GM21786 (cell line): ENCODE results near the gene OSBPL7.

Source experiments
- ATAC-seq: cut with Tn5 transposase; IDR thresholded peaks from one replicate; pipeline ENCODE4 v1.9.1; 2021; ENCODE audit not compliant: unreplicated experiment

The OSBPL7 gene

GRCh38 chr17:47807421-47807820 lies 14.2 kb downstream of the OSBPL7 start:
- no peak for ATAC-seq

GRCh38 chr17:47806913-47807255 lies 14.7 kb downstream of the OSBPL7 start:
- ATAC-seq = no peak

GRCh38 chr17:47806026-47806912 lies 15.3 kb downstream of the OSBPL7 start:
- no peak for ATAC-seq

GRCh38 chr17:47804461-47804860 lies 17.1 kb downstream of the OSBPL7 start:
- no peak for ATAC-seq

- no peak for ATAC-seq
Observed at GRCh38 chr17:47803751-47804150, 17.8 kb downstream of the OSBPL7 start.

- ATAC-seq = no peak
Observed at GRCh38 chr17:47803201-47803600, 18.4 kb downstream of the OSBPL7 start.

- peak; percentile 55 for ATAC-seq
Observed at GRCh38 chr17:47802341-47803022, 19.1 kb downstream of the OSBPL7 start.

- ATAC-seq = no peak
Observed at GRCh38 chr17:47801906-47802305, 19.7 kb downstream of the OSBPL7 start.

GRCh38 chr17:47801176-47801765 lies 20.3 kb downstream of the OSBPL7 start:
- no peak for ATAC-seq

- no peak for ATAC-seq
Observed at GRCh38 chr17:47800686-47801085, 20.9 kb downstream of the OSBPL7 start.

- no peak for ATAC-seq
Observed at GRCh38 chr17:47797797-47798196, 23.8 kb downstream of the OSBPL7 start.

GRCh38 chr17:47792979-47793378 lies 28.6 kb downstream of the OSBPL7 start:
- ATAC-seq = no peak

- ATAC-seq = no peak
Observed at GRCh38 chr17:47792457-47792856, 29.1 kb downstream of the OSBPL7 start.

GRCh38 chr17:47791025-47791424 lies 30.6 kb downstream of the OSBPL7 start:
- ATAC-seq = no peak

- no peak for ATAC-seq
Observed at GRCh38 chr17:47789611-47790561, 31.7 kb downstream of the OSBPL7 start.

GRCh38 chr17:47785538-47786123 lies 36.0 kb downstream of the OSBPL7 start:
- no peak for ATAC-seq

- ATAC-seq = no peak
Observed at GRCh38 chr17:47781397-47781796, 40.2 kb downstream of the OSBPL7 start.

GRCh38 chr17:47778184-47778635 lies 43.4 kb downstream of the OSBPL7 start:
- no peak for ATAC-seq

- ATAC-seq = no peak
Observed at GRCh38 chr17:47776330-47777197, 45.0 kb downstream of the OSBPL7 start.
